ELR (cell line): ENCODE measurements around the gene TMEM221.

ENCODE experiments used
- DNase-seq: peaks from one replicate; pipeline ENCODE4 v3.0.0-alpha.2; 2015; ENCODE audit warnings: low read depth

TMEM221 gene

GRCh38 chr19:17405250-17406045 is 43.0 kb downstream of the TMEM221 start, which contains the start of gene BST2:
TSS of gene BST2 (minus strand) at chr19:17405630. CDS start at chr19:17405575, 55 bp downstream.
- DNase-seq: peak; percentile 56

DNA sequence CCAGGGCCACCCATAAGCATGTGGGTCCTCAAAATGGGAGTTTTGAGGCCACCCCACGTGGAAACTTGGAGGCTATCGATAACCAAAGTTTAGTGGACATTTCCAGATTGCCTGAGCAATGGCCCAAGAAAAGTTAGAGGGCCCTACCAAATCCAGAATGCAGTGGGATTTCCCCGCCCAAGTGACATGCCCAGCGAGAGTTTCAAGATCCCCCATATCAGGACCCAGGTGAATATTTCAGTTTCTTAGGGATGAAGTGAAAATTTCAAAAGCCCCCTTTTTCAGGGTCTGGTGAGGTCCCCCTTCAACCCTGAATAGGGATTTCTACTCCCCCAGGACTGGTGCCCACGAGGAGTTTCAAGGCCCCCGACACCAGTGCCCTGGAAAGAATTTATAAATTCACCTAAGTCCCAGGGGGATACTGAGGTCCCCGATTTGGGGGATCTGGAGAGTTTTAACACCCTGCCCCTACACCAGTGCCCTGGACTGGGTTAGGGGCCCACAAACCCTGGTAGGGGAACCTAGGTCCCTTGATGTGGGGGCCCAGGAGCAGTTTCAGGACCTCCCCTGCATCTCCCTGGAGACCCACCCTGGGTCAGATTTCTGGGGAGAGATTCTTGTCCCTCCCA is 43.7 kb downstream of the TMEM221 start:
- DNase-seq: no peak

- no peak for DNase-seq
Observed at GRCh38 chr19:17404015-17404414, 44.5 kb downstream of the TMEM221 start.

GRCh38 chr19:17402982-17403855 is 45.2 kb downstream of the TMEM221 start:
- DNase-seq: peak; percentile 20

- DNase-seq: no peak
Observed at GRCh38 chr19:17401628-17402027, 46.8 kb downstream of the TMEM221 start.

DNA sequence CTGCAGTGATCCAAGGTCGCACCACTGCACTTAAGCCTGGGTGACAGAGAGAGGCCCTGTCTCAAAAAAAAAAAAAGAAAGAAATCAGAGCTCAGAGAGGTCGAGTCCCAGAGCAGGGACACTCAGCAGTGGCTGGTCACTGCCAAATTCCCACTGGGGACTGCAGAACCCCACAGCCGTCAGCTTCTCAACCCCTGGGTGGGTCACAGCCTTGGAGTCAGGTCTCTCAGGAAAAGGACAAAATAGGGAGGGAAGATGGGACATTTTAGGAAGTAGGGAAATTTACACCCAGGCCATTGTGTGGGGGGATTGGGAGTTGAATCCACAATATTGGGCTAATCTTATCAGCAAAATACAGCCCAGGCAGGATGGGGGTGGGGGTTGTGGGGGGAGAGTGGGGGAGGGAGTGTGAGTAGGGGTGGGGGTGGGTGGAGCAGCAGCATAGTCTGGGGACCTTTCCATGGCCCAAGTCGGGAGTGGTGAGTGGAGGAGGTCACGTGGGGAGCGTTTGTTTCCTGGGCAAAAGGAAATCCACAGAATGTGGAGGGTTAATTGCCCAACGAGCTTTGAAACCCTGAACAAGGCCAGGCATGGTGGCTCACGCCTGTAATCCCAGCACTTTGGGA is 49.5 kb downstream of the TMEM221 start:
- DNase-seq: no peak

- DNase-seq: peak; percentile 75
Observed at GRCh38 chr19:17394891-17395415, 53.5 kb downstream of the TMEM221 start.

- no peak for DNase-seq
Observed at GRCh38 chr19:17393914-17394313, 54.6 kb downstream of the TMEM221 start, which contains the start of gene CCDC194. TSS of gene CCDC194 (minus strand) at chr19:17394196. CDS start at chr19:17394158, 38 bp downstream.

GRCh38 chr19:17393002-17393401 is 55.5 kb downstream of the TMEM221 start:
- DNase-seq: peak; percentile 23

DNA sequence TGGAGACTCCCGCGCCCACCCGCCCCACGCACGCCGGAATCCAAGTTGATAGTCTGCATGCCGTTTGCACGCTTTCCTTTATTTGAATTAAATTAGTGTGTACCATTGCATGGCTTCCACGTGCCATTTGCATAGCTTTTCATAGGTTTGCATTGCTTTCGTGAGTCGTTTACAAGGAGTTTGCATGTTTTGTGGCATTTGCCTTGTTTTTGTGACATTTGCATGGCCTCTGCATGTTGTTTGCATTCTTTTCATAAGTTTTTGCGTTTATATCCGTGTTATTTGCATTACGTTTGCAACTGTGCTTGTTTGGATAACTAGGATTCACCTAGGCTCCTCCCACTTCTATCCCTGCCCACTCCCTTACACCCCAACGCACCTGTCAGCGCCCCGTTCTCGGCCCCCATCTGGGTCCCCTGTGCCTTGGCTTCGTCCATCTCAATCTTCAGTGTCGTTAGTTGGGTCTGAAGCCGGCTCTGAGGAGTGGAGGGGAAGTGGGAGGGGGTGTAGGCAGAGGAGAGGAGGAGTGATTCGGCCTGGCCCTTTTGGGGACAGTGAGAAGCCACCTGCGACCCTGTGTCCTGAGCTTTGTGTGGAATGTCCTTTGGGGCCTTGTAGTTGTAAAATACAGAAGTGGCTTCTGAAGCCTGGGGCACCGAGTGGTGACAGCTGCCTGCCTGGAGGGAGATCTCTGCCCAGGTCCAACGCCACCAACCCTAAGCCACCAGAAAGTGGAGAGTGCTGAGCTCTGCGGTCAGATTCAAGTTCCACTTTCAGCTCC is 56.9 kb downstream of the TMEM221 start:
- no peak for DNase-seq

DNA sequence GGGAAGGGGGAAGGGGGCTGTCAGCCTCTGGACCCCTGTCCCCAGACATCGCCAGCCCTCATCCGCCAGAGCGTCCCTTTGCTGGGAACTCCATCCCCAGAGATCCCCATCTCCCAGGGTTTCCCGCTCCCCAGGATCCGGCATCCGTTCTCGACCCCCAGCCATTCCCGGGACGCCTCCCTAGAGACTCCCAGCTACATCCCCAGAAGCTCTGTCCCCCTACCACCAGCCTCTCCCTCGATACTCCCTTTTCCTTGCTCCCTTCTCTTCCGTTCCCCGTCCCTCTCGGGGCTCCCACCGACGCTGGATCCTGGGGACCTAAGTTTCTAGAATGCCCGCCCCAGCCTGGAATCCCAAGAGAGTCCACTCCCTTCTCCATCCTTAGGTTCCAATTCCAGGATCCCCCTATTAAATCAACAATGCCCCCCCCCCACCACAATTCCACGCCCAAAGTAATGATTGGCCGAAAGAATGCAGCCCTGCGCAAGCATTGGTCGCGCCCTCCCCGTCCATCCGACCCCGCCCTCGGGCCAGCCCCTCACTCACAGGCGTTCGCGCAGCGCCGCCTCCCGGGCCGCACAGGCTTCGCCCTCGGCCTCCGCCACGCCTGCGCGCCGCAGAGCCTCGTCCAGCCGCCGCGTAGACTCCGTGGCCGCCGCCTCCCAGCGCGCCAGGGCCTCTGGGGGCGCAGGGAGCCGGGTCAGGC is 57.6 kb downstream of the TMEM221 start:
- DNase-seq: peak; percentile 94

DNA sequence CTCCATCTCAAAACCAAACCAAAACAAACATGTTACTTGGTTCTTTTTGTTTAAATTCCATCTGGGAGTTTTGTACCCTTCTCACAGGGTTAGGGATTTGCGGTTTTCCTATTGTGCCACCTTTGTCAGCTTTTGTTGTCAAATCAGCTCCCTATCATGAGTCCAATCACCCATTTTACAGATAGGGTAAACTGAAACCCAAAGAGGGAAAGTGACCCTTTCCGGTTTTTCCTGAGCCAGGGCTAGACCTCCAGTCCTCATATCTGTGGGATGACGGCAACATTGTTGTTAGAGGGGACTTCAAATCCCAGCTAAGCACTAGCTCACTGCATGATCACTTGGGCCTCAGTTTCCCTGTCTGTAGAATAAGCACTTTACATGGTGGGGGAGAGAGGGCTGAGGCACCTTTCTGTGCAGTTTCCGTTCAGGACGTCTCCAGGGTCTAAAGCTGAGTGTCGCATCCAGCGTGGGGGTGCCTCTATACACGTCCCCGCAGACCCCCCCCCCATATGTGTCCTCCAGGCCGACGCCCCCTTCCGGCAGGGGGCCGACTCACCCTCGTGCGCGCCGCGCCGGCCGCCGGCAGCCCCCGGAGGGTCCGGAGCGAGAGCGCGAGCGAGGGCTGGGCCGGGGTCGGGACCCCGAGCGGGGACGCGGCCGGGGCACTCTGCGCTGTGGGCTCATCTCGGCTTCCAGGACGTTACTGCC is 58.4 kb downstream of the TMEM221 start:
- no peak for DNase-seq

- DNase-seq: no peak
Observed at GRCh38 chr19:17389288-17389687, 59.2 kb downstream of the TMEM221 start.

GRCh38 chr19:17385878-17386611 is 62.4 kb downstream of the TMEM221 start:
- DNase-seq: peak; percentile 64
